Measurements from ENCODE around the gene EMC8.
"Not testable (repeated sequence)": the region's sequence is repeated elsewhere in the genome, so short reads cannot be mapped to it uniquely, and the experiment has no call there.

Gene EMC8

DNA sequence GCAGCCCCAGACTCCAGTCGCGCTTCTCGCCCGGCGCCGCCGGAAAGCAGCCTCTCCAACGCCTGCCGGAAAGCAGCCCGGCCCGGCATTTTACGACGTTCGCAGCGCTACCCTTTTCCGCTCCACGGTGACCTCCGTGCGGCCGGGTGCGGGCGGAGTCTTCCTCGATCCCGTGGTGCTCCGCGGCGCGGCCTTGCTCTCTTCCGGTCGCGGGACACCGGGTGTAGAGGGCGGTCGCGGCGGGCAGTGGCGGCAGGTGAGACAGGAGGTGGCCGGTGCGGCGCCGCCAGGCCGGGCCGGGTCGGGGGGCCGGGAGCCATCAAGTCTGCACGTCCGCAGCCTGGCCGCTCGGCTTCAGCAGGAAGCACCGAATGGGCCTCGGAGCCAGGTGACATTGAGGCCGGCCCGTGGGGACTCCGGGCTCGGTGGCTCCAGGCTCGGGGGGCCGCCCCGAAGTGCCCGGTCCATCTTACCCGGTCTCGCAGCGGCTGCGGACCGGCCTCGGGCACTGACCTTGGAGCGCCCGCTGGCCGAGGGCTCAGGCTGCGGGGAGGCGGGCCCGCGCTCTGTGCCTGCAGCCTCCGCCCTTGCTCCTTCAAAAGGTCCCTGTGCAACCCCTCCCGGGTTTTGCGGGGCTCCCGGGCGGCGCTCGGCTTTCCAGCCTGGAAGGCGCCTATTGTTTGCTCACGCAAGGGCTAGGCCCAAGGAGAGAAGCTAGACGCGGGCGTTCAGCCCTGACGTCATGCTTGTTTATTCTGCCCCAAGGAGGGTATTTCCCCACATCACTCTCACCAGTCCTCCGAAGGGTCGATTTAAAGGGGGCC lies at the start of gene EMC8, which contains the start of gene COX4I1:
Gene EMC8, minus strand, starts transcription at position 48 of the 824 bp plus-strand sequence. CDS start 249 bp downstream, outside the sequence.
Gene COX4I1, plus strand, starts transcription at position 199 of the 824 bp plus-strand sequence. CDS start 1,511 bp downstream, outside the sequence.
- DNase-seq, result peak; percentile 94

DNA sequence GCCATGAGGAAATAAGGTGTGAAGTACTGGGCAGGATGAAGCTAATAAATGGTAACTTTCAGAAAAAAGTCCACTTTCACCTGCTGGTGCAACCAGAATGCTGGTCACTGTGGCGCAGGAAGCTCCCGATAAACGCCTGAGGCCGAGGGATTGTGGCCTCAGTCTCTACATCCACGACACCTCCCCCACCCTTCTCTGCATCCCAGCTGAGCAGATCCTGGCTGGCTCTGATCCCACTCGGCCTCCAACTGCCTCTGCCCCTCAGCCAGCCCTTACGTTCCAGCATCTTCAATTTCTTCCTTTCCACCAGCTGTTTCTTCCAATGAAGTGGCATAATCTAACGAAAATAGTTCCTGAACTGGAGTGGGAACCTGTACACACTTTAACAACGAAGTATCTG lies 49.6 kb upstream of the EMC8 start:
- DNase-seq, result no peak

DNA sequence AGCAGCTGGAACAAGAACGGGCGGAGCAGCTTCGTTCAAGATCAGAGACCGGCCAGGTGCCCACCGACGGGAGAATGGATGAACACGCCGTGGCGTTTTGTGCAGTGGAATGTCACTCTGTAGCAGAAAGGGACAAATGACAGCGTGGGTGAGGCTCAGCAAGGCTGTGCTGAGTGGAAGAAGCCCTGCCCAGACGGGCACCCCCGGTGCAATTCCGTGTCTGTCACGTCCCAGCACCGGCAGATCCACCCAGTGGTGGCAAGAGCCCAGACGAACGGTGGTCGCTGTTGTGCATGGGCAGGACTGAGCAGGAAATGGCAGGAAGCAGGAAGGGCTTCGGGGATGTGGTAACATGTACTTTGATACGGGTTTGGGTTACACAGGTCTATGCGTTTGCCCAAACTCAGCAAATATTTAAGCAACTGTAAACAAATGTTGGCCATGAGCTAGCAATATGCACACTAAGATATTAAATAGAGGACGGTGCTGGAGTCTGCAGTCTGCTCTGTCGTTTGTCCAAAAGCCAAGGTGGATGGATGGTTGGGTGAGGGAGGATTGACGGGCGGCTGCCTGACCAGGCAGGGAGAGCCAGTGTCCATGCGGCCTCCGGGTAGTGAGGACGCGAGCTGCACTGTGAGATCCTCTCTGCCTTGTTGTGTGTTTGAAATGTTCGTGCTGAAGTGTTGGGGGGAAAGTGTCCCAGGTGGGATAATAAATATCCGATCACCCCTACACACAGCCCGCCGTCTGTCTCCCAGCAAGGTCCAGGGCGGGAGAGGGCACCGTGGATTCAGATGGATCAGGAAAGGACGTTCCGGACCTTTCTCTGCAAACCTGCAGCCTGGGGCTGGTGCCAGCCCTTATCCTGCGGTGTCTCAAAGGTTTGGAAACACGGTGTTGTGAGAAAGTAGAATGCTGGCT lies 48.6 kb upstream of the EMC8 start:
- DNase-seq, result no peak

DNA sequence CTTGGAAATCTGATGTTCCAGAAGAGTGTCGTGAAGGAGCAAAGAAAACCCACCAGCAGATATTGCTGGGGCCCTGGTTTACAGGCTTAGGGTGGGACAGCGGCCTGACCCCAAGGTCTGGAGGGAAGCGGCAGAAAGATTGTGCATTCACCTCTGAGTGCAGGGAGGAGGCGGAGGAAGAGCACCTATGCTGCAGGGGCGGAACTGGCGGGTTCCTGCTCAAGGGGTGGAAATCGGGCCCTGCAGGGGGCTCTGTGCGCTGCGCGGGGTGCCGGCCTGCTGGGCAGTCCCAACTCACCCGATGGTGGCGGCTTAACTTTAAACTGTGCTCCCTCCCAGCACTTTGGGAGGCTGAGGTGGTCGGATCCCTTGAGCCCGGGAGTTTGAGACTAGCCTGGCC lies 47.7 kb upstream of the EMC8 start:
- no peak for DNase-seq

DNA sequence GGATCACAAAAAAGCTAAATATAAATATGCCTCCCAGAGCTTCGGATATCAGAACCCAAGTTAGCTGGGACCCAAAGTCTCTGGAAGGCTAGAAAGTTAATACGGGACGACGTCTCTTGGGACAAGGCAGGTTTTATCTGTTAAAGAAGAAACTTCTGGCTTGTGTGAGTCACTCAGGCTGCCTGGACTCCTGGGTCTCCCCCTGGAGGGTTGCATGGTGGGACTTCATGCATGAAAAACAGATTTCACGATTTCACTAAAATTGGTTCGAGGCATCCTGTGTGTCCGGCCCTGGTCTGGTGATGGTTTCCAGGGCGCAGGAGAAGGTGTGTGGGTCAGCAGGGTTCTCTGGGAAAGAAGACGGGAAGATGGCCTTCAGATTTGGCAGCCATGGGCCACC lies 47.1 kb upstream of the EMC8 start:
- no peak for DNase-seq

DNA sequence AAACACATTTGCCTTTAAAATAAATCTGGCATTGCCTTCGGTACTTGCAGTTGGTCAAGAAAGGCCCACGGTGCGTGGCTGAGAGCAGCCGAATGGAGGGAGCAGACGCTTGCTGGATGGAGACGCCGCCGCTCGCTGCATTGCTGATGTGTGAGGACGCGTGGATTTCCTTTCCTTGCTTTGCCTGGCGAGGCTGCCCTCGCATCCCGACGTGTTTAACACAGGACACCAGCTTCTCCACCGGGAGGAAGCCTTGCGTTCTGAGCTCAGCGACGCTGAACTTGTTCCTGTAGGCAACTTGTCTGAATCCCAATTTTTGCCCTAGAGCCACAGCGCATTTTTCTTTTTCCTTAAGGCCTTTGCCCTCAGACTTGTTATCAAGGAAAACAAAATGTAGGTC lies 45.9 kb upstream of the EMC8 start:
- no peak for DNase-seq

DNA sequence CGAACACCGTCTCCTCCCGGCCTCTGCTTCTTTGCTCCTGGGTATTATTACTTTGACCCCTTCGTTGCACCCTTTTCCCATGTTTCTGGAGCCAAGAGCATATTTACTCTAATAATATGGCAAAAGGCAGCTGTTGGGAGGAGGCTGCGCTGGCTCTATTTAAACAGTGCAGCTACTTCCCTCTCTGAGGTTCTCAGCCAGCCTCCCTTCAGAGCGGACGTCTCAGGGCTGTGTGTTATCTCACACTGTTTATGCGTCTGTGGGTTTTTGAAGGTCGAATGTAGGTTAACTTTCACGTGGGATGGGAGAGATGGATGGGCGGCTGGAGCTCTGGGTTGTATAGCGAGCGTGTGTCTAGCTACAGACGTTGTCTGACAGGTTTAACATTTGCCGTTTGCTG lies 45.4 kb upstream of the EMC8 start:
- DNase-seq, result no peak

DNA sequence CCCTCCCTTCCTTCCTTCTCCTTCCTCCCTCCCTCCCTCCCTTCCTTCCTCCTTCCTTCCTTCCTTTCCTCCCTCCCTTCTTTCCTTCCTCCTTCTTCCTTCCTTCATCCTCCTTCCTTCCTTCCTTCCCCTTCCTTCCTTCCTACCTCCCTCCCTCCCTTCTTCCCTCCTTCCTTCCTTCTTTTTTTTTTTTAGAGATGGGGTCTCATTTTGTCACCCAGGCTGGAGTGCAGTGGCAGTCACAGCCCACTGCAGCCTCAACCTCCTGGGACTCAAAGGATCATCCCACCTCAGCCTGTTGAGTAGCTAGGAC lies 44.8 kb upstream of the EMC8 start:
- DNase-seq, result no peak

DNA sequence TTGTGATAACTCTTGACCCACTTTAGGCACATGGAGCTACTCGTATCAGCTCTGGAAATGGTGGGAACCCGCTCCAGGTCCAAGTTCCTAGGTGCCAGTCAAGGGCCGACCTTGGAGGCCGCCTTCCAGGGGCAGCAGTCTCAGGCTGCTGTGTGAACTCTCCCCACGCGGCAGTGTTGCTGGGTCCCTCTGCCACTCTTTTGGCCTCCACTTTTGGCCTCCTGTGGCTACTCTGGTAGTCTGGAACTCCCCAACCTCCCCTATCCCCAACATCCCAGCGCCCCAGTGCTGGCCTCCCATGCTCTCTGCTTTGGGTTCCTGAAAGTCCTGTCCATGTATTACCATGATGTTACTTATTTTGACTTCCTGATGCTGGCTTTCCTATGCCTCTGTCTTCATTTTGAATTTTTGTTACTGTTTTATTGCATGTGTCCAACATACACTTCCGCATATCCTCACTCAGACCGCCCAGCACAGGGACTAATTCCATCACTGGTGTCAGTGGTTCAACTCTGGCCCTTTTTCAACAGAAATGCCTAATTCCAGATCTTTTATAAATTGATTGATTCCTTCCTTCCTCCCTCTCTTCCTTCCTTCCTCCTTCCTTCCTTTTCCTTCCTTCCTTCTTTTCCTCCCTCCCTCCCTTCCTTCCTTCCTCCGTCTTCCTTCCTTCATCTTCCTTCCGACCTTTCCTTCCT lies 44.3 kb upstream of the EMC8 start:
- DNase-seq, result no peak

DNA sequence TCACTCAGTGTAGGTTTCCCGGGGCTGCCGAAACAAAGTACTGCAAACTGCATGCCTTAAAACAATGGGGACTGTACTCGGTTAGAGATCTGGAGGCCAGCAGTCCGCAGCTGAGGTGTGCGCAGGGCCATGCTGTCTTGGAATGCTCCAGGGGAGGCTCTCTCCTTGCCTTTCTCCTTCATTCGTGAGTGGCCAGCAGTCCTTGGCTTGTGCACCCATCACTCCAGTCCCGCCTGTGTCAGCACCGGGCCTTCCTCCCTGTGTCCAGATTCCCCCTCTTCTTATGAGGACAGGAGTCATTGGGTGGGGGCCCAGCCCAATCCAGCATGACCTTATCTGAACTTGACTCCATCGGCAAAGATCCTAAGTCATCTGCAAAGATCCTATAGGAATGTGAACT lies 43.5 kb upstream of the EMC8 start:
- DNase-seq, result no peak

DNA sequence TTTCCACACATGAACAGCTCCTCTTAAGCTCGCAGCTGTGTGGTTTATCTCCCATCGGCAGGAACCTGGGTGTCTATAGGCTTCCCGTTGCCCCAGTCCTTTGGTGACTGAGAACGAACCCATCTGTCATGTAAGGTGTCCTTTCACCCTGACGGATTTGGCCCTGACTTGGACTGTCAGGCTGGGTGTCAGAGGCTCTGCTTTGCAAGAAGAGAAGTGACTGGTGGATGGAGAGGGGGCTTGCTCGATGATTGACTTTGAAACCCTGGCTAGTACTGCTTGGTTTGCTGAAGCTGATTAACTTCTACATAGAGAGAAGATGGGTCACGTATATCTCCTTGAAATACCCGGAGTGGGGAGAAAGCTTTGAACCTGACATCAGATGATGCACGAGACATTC lies 43.1 kb upstream of the EMC8 start:
- DNase-seq, result no peak

DNA sequence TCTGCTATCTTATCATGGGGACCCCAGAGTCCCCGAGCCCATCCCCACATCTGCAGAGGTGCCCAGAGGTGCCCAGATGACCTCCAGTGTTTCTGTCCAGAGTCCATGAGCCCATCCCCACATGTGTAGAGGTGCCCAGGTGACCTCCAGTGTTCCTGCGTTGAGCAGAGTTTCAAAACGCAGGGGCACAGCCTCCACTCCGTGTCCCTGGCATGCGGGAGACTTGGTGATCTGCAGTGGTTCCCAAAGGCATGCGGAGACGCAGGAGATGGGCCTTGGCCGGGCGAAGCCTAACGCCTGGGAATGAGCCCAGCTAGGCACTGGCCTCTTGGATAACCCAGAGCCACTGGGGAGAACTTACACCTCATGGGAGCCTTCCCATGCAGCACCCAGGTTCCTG lies 41.5 kb upstream of the EMC8 start:
- no peak for DNase-seq

DNA sequence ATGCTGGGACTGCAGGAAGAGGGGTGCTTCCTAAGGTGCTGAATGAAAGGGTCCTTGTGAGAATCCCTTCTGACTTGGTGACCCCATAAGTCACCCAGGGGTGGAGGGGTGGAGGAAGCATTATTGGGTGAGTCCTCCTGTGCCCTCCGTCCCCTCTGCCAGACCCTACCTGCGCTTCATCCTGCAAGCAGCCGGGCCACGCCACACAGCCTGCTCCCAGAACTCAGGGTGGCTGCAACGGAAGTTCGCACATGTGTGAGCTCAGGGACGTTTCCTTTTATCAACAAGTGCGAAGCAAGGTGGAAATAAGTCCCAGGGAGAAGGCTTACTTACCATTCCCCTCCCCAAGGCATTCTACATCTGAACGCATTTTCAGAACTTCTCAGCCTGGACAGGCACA lies 41.1 kb upstream of the EMC8 start:
- DNase-seq, result no peak

DNA sequence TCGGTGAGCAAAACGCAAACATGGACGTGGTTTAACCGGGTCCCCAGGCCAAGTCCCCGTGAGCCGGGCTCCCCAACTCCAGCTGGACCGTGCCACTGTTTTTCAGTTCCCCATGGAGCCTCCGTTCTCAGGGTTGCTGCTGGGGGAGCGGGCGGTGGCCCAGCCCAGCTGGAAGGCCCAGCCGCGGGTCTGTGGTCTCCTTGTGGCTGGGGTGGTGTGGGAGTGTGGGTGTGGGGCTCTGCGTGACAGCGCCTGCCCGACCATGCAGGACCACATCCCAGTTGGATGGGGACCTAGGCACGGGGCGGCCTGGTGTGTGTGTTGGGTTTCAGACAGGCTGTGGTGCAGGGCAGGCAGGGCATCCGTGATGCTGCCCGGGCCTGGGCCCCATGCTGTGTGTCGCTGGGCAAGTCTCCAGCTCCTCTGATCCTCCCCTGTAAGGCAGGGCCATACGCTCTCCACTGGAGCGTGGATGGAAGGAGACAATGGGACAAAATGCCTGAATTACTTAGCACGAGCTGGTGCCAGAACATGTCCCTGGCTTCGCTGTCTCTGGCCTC lies 40.4 kb upstream of the EMC8 start:
- DNase-seq, result no peak

DNA sequence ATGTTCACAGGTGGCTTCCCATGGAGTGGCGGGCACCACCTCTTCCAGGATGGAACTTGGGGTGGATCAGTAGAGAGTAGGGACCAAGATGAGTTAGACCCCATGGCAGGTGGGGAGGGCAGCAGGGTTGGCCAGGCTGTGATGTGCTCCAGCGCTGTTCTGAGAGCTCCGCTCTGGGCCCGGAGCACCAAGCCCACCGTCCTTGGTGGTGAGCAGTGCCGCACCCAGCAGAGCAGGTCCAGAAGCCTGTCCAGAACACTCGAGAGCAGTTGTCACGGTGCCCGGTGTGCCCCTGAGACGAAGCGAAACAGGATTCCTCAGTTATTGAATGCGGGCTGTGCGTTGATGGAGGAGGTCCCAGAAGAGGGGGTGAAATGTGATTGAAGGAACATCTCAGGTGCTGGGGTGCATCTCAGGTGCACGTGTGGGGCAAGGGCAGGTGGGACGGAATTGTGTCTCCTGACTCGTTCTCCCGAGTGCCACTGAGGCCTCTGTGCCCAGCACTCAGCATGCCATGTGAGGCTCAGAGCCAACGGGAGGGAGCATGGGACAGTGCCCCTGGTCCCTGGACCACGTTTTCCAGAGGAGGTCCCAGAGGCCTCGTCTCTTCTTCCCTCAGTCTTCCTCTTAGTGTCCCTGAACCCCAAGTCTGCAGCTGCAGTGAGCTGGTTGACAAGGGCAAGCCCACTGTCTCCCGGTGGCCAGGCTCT lies 39.7 kb upstream of the EMC8 start:
- no peak for DNase-seq

DNA sequence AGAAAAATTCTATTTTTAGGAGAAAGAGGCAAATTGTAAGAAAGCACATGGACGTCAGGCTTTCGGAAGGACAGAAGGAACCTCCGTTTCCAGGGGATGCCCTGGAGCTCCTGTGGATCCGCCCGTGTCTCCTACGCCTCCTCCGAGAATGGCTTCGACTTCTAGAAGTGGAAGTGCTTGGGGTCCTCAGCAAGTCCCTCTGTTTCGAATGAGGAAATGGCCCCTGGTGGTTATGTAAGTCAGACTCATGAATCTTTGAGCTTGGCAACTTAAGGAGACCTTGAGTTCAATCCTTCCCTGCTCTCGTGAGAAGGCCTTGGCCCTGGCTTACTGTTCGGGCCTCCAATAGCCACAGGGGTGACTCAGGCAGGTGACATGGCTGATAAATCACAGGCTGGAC lies 39.0 kb upstream of the EMC8 start:
- no peak for DNase-seq

DNA sequence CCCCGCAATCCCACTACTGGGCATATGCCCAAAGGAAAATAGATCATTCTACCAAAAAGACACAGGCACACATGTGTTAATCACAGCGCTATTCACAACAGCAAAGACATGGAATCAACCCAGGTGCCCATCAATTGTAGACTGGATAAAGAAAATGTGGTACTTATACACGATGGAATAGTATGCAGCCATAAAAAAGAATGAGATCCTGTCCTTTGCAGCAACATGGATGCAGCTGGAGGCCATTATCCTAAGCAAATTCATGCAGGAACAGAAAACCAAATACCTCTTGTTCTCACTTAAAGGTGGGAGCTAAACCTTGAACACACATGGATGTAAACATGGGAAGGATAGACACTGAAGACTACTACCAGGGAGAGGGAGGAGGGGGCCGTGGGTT lies 38.3 kb upstream of the EMC8 start:
- DNase-seq, result not testable (repeated sequence)

DNA sequence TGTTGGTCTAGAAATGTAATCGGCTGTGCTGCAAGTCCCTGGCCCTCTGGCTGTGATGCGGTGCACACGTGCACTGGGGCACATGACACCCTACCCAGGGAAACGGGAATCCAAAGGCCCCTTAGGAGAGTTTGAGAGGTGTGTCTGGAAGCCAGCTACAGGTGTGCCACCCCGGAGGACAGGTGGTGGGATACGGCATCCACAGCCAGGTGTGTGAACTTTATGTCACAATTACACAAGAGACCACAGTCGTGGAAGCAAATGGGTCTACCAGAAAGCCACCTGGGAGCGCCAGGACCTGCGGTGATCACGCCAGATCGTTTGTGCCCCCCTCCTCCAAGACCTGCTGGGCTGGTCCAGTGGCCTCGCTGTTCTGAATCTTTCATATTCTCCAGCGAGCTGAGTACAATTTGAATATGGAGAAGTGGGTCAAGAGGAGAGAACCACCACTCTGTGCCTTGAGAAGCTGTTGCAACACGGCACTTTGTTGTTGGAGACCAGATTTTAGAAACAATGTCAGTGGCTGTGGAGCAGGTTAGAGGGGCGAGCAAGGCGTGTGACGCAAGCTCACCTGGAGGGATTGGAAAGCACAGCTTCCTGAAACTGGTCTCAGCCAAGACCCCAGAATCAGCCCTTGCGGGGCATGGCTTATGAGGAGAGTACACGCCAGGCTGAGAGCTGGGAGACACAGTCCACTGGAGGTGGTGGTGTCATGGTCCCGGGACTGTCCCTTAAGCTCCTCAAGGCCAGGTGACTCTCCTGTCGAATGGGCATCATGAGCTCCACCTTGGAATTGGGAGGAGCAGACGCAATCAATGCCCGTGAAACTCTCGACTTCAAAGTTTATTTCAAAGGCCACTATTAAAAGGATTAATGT lies 37.6 kb upstream of the EMC8 start:
- DNase-seq, result no peak

DNA sequence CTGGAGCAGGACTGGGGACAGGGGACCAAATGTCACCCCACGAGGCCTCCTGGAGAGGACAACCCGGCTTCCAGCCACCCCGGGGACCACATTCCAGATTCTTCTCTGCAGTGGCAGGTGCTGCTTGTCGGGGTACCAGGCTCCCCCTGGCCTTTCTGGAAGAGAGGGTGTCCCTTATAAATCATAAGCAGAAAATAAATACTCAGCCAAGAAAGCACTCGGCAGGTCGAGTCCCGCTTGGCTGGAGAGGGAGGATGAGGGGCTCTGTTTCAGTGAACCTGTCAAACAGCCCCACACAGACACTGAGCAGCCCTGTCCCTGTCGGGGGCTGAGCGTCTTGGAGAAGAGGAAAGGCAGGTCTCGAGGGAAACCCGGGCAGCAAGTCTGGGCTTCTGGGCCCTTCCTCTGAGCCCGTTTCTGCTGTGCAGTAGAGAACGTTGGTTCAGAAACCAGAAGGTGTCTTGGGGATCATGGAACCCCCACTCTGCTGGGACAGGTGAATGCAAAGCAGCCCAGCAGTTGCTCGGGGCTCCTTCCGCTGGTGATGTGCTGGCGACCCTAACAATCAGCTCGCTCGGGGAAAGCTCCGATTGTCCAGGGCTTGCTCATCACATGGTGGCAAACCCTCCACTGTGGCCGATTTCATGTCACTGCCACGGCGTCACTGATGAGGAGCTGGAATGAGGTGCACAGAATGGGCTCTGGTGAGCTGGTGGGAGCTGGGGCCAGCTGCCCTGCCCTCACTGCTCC lies 36.8 kb upstream of the EMC8 start:
- DNase-seq, result no peak

DNA sequence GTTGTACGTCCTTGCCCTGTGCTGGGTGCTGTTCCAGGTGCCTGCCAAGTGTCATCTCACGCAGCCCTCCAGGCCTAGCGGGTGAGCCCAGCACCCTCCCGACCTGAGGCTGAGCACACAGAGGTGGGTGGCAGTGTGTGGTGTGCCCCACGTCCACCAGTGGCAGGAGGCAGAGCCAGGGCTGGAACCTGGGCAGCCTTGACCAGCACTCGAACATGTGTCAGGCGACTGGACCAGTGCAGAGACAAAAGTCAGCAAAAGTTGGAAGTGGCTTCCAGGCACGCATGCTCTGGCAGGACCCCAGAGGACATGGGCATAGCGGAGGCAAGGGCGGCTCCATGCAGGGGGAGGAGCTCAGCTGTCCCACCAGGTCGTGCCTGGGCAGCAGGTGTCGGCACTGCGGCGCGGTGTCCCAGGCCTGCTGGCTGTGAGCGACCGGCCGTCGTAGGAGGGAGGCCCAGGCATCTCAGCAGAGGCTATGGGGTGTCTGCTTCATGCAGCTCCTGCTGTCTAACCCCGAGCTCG lies 35.9 kb upstream of the EMC8 start:
- no peak for DNase-seq
